ENCODE measurements around the gene LLPH.
A peak's percentile ranks its signal among the peaks of the same experiment; 100 is the strongest.

The LLPH gene

GRCh38 chr12:66142826-66143225 is 12.3 kb upstream of the LLPH start:
- DNase-seq (ENCODE audit: low spot score), result no peak

- no peak for DNase-seq (ENCODE audit: low spot score)
Measured at GRCh38 chr12:66141299-66141698, 10.7 kb upstream of the LLPH start.

GRCh38 chr12:66140731-66141130 is 10.2 kb upstream of the LLPH start:
- no peak for DNase-seq (ENCODE audit: low spot score)

GRCh38 chr12:66139328-66139727 is 8.8 kb upstream of the LLPH start:
- no peak for DNase-seq (ENCODE audit: low spot score)

DNA sequence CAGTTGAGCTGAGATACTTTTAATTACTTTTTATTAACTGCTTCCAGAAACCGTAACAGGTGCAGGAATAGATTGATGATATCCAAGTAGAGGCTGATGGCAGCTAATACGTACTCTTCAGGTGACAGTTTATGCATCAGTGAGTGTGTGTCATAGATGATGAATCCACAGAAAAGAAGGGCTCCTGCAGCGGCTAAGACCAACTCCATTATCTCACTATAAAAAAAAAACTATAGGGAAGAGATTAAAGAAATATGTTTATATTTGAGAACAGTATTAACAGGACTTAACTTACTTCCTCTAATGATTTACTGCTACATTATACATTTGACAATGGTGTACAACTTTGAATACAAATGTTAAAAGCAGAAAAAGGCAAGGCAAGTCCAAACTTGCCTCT is 7.4 kb upstream of the LLPH start:
- DNase-seq (ENCODE audit: low spot score), result no peak

DNA sequence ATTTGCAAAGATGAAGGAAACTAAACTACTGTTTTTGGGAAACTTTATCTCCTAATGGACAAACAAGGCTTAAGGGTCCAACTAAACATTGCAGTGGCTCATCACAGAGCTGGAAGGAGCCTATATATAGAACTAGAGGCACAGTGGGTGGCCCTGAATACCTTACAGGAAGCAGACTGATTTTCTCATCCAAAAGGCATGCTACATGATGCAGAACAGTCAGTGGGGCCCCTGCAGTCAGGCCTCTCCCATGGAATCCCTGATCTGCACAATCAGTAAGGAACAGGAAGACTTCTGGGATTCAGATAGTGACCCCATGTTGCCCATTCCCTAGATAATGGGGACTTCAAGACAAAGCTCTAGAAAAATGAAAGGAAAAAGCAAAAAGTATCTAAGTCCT is 1.9 kb upstream of the LLPH start:
- peak; percentile 37 for DNase-seq (ENCODE audit: low spot score)

- no peak for DNase-seq (ENCODE audit: low spot score)
Measured at GRCh38 chr12:66131067-66131688, 628 bp upstream of the LLPH start.

- DNase-seq (ENCODE audit: low spot score), result peak; percentile 25
Measured at GRCh38 chr12:66129934-66130266, 650 bp downstream of the LLPH start.

GRCh38 chr12:66127650-66128049 is 2.9 kb downstream of the LLPH start:
- no peak for DNase-seq (ENCODE audit: low spot score)

GRCh38 chr12:66120477-66120876 is 10.1 kb downstream of the LLPH start:
- DNase-seq (ENCODE audit: low spot score), result no peak

GRCh38 chr12:66119870-66120241 is 10.7 kb downstream of the LLPH start:
- DNase-seq (ENCODE audit: low spot score), result no peak

GRCh38 chr12:66119229-66119869 is 11.2 kb downstream of the LLPH start:
- no peak for DNase-seq (ENCODE audit: low spot score)

DNA sequence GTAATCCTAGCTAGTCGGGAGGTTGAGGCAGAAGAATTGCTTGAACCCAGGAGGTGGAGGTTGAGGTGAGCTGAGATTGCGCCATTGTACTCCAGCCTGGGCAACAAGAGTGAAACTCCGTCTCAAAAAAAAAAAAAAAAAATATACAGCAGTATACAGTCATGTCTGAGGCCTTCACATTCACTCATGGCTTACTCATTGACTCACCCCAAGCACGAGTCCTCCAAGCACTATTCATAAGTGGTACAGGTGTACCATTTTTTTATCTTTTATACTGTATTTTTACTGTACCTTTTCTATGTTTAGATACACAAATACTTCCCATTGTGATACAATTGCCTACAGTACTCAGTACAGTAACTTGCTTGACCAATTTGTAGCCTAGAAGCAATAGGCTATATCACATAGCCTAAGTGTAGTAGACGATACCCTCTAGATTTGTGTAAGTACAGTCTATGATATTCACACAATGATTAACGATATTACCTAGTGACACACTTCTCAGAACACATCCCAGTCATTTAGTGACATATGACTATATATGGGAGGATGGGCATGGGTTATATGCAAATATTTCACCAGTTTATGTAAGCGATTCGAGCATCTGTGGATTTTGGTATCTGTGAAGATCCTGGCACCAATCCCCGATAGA is 12.2 kb downstream of the LLPH start:
- DNase-seq (ENCODE audit: low spot score), result no peak

DNA sequence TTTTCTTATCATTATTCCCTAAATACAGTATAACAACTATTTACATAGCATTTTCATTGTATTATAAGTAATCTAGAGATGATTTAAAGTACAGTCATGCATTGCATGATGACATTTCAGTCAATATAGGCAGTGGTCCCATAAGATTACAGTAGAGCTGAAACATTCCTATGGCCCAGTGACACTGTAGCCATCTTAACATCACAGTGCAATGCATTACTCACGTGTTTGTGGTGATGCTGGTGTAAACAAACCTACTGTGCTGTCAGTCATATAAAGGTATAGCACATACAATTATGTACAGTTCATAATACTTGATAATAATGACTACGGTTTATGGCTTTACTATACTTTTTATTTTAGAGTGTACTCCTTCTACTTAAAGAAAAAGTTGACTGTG is 13.3 kb downstream of the LLPH start:
- DNase-seq (ENCODE audit: low spot score), result no peak

DNA sequence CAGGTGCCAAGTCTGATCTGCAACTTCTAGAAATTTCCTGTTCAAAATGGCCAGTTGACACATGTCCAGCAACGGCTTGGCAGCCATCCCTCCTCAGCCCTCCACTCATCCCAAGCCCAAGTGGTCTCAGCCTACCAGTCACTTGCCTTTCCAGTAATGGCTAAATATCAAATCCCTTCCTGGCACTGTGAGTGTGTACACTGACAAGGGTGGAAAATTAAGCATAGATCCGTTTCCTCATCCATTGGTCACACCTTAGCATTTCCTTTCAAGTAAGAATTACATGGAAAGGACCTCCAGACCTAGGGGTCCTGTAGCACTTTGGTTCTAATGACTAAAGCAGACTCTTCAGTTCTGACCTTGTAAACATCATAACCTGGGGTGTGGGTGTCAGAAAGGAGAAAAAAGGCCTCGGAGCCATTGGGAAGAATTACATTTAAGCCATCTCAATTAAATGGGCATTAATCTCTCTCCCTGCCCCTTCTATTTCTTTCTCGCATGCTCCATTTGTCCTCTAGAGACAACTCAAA is 15.4 kb downstream of the LLPH start:
- no peak for DNase-seq (ENCODE audit: low spot score)

DNA sequence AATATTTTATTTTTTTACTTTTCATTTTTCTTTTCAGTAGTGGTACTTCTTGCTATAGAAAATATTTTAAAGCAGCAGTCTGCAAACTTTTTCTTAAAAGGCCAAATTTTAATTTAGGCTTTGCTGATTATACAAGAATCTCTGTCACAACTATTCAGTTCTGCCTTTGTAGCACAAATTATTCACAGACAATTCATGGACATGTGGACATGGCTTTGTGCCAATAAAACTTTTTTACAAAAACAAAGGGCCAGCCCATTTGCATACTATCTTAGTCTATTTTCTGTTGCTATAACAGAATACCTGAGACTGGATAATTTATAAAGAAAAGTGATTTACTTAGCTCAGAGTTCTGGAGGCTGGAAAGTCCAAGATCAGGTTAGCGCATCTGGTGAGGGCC is 17.1 kb downstream of the LLPH start:
- DNase-seq (ENCODE audit: low spot score), result no peak

GRCh38 chr12:66111605-66112004 is 18.9 kb downstream of the LLPH start:
- no peak for DNase-seq (ENCODE audit: low spot score)

DNA sequence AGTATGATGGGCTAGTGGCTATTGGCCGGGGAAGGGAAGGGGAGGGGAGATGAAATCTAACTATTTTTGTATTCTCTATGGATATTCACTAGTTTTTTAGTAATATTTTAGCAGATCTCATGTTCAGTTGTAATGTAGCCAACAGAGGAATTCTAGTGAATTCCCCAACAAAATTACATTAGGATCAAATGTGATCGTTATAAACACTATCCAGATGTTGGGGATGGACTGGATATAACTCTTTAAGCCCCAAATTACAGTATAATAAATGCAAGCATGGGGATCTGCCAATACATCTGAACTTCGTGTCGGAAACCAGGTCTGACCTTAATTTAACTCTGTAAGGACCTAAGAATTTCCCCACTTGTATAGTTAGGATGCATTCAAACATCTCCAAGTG is 21.5 kb downstream of the LLPH start:
- DNase-seq (ENCODE audit: low spot score), result no peak

- no peak for DNase-seq (ENCODE audit: low spot score)
Measured at GRCh38 chr12:66108386-66108785, 22.2 kb downstream of the LLPH start.

- peak; percentile 86 for DNase-seq (ENCODE audit: low spot score)
Measured at GRCh38 chr12:66107451-66107915, 23.1 kb downstream of the LLPH start.

DNA sequence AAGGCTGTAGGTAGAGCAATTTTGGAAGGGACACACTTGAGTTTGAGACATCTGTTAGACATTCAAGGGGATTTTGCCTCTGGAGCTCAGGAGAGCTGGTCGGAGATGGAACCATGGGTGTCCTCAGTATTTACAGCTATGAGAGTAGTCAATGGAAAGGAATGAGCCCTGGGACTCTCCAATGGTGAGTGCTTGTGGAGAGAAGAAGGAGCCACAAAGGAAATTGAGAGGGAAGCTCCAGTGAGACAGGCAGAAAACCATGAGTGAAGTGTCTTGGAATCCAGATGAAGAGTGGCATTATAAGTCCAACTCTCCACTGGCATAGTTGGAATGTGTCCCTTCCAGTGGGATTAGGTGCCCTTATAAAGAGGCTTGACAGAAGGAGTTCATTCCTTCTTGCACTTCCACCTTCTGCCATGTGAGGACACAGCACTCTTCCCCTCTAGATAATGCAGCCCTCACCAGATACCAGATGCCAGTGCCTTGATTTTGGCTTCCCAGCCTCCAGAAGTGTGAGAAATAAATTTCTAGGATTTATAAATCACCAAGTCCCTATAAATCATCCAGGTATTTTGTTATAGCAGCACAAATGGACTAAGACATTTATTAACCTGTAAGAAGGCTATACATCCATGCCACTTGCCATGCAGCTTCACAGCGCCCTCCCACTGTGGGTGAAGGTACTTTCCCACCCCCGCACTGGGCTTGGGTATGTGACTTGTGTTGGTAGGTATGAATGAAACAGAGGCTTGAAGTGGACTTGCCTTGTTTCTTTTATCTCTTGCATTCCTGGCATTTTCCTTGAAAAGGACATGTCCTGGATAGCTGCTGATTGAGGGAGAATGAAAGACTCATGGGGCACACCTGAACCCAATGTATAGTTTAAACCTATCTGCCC is 27.3 kb downstream of the LLPH start:
- no peak for DNase-seq (ENCODE audit: low spot score)

GRCh38 chr12:66092559-66093269 is 37.8 kb downstream of the LLPH start:
- peak; percentile 11 for DNase-seq (ENCODE audit: low spot score)
